Aorta (tissue), 5 donors: ENCODE results near the gene MBD1. TPM values are rescaled to one million over a fixed set of nuclear protein-coding genes. Genes with fewer than 3 reads are reported as not detected.
"Not testable (repeated sequence)": the region's sequence is repeated elsewhere in the genome, so short reads cannot be mapped to it uniquely, and the experiment has no call there.

Experiments
- ATAC-seq: fragments of 200-7000 bp; cut with Tn5 transposase; one replicate; pipeline ENCODE4 v1.9.1; 2022; ENCODE audit warnings: moderate library complexity; ENCODE audit not compliant: low FRiP score
- DNase-seq, 2 donors: peaks; one replicate each; pipeline ENCODE4 v3.0.0-alpha.2; 2020
- H3K27ac ChIP-seq, 2 donors: one replicate each; pipeline ENCODE4 v1.5.1; 2013; ENCODE audit warnings: low read length in 2 of 2, mild to moderate bottlenecking in 2 of 2, moderate library complexity in 2 of 2, control low read depth in 1 of 2, inconsistent platforms in 1 of 2, low read depth in 1 of 2
- H3K27me3 ChIP-seq, 2 donors: one replicate each; pipeline ENCODE4 v1.6.1; 2013; ENCODE audit warnings: control low read depth in 1 of 2, low read length in 1 of 2, mild to moderate bottlenecking in 1 of 2, moderate library complexity in 1 of 2; ENCODE audit not compliant: insufficient read depth in 2 of 2, control insufficient read depth in 1 of 2
- H3K36me3 ChIP-seq, 2 donors: one replicate each; pipeline ENCODE4 v1.6.1; 2013; ENCODE audit warnings: control low read depth in 1 of 2, low read length in 1 of 2, mild to moderate bottlenecking in 1 of 2; ENCODE audit not compliant: insufficient read depth in 2 of 2, control insufficient read depth in 1 of 2
- H3K4me1 ChIP-seq, 2 donors: one replicate each; pipeline ENCODE4 v1.6.1; 2013; ENCODE audit warnings: low read length in 2 of 2, control low read depth in 1 of 2, mild to moderate bottlenecking in 1 of 2, moderate library complexity in 1 of 2; ENCODE audit not compliant: insufficient read depth in 2 of 2, control insufficient read depth in 1 of 2
- H3K4me3 ChIP-seq, 2 donors: one replicate each; pipeline ENCODE4 v1.5.1; 2013; ENCODE audit warnings: low read length in 2 of 2, control low read depth in 1 of 2, mild to moderate bottlenecking in 1 of 2
- H3K9me3 ChIP-seq: one replicate; pipeline ENCODE4 v1.6.1; 2013; ENCODE audit warnings: mild to moderate bottlenecking, low read length; ENCODE audit not compliant: control insufficient read depth
- WGBS, 2 donors: extraction: QIAGEN DNeasy Blood & Tissue Kit; methylation state at CpG; one replicate each; pipeline ENCODE4 v1.1.7; 2013; 5-methylcytosine and 5-hydroxymethylcytosine counted together
- intact Hi-C, 2 donors: fragments of 100-400 bp; cut with DNase I; formaldehyde crosslinking; loops; one replicate each; pipeline versions ENCODE4 v1.14.2 to v1.15.0; 2022
- polyA plus RNA-seq, 2 donors: library from polyadenylated mRNA; stranded (reverse); fragments of 200-250 nt; gene quantifications; one replicate each; pipeline ENCODE4 v1.2.3, GENCODE V29; 2013
- total RNA-seq, 2 donors: library from RNA; stranded (reverse); fragmentation: NEBNext Ultra II Directional; extraction: Animal tissue kit (Norgen Biotek cat#: 25700); gene quantifications; one replicate each; pipeline ENCODE4 v1.2.1, GENCODE V29; 2021
- donor health status: healthy with polysubstance abuse.
- donor health status: Bipolar disorder and iron deficiency.
- donor health status: DM: no; HTN: no; CAD: no.
- donor health status: DM: no; HTN: no; CAD: no.
- donor health status: DM: yes; HTN: yes; CAD: no.

The MBD1 gene
- total and polyA plus RNA-seq, 4 donors: 24.4 to 76.6 (median 60.2) TPM

GRCh38 chr18:50312296-50313030, 31.1 kb upstream of the MBD1 start:
- no peaks in the 10 kb centered on the region for H3K9me3 ChIP-seq
- intact Hi-C loops: no loop called here
- 75 to 83% methylated on average over 7 of the region's 7 CpGs for WGBS, 2 donors
- ATAC-seq (no peak), DNase-seq (no peak)
- H3K4me3 ChIP-seq: no peak overlapping the region
- H3K36me3 ChIP-seq: no peaks in the 10 kb centered on the region
- H3K27me3 ChIP-seq: peaks cover 0 to 2% of the 10 kb centered on the region in 2 donors
- no peak overlapping the region for H3K27ac ChIP-seq
- no peaks in the 10 kb centered on the region for H3K4me1 ChIP-seq

GRCh38 chr18:50311650-50312049, 30.3 kb upstream of the MBD1 start:
- DNase-seq: no peak
- intact Hi-C loops: no loop called here
- WGBS, 2 donors: 81 to 85% methylated on average over 3 of the region's 3 CpGs
- Histone ChIP-seq H3K27ac (no peak overlapping the region), H3K36me3 (no peaks in the 10 kb centered on the region), H3K4me3 (no peak overlapping the region), H3K4me1 (no peaks in the 10 kb centered on the region), H3K27me3 (peaks cover 0 to 2% of the 10 kb centered on the region in 2 donors), H3K9me3 (no peaks in the 10 kb centered on the region)
- ATAC-seq: no peak

GRCh38 chr18:50310080-50310479, 28.8 kb upstream of the MBD1 start:
- DNase-seq (no peak), ATAC-seq (no peak)
- Histone ChIP-seq H3K27me3 (peaks cover 0 to 2% of the 10 kb centered on the region in 2 donors), H3K4me3 (no peak overlapping the region), H3K36me3 (no peaks in the 10 kb centered on the region), H3K4me1 (no peaks in the 10 kb centered on the region), H3K27ac (no peak overlapping the region), H3K9me3 (no peaks in the 10 kb centered on the region)
- WGBS, 2 donors: 78 to 83% methylated on average over 10 of the region's 10 CpGs
- intact Hi-C loops: no loop called here

GRCh38 chr18:50308851-50309250, 27.5 kb upstream of the MBD1 start:
- intact Hi-C loops, H3K9me3 ChIP-seq, DNase-seq, H3K4me1 ChIP-seq, ATAC-seq, H3K27me3 ChIP-seq, H3K27ac ChIP-seq, H3K36me3 ChIP-seq, H3K4me3 ChIP-seq: not testable (repeated sequence)
- 74% methylated on average over 5 of the region's 5 CpGs for WGBS, 2 donors

GRCh38 chr18:50307738-50308470, 26.6 kb upstream of the MBD1 start:
- DNase-seq: peak; percentile 95 to 96
- intact Hi-C loops: no loop called here

GRCh38 chr18:50307400-50307737, 26.0 kb upstream of the MBD1 start:
- DNase-seq: no peak
- peaks cover 0 to 2% of the 10 kb centered on the region in 2 donors for H3K27me3 ChIP-seq
- H3K4me3 ChIP-seq: peak overlapping the region; percentile 21 to 33
- no peak for ATAC-seq
- no peaks in the 10 kb centered on the region for H3K36me3 ChIP-seq
- intact Hi-C loops: no loop called here
- no peak overlapping the region for H3K27ac ChIP-seq
- no peaks in the 10 kb centered on the region for H3K4me1 ChIP-seq
- 2 to 3% methylated on average over 8 of the region's 8 CpGs for WGBS, 2 donors
- H3K9me3 ChIP-seq: no peaks in the 10 kb centered on the region

More at GRCh38 chr18:50307738-50308470, 26.6 kb upstream of the MBD1 start:
- H3K4me3 ChIP-seq: peak overlapping the region; percentile 21 to 33
- H3K27ac ChIP-seq: no peak overlapping the region
- H3K27me3 ChIP-seq: peaks cover 0 to 2% of the 10 kb centered on the region in 2 donors
- no peaks in the 10 kb centered on the region for H3K4me1 ChIP-seq
- no peaks in the 10 kb centered on the region for H3K9me3 ChIP-seq
- no peaks in the 10 kb centered on the region for H3K36me3 ChIP-seq
- WGBS, 2 donors: 6 to 8% methylated on average over 26 of the region's 26 CpGs
- ATAC-seq: peak; percentile 95

GRCh38 chr18:50306944-50307343, 25.6 kb upstream of the MBD1 start:
- intact Hi-C loops: no loop called here
- Histone ChIP-seq H3K4me1 (no peaks in the 10 kb centered on the region), H3K4me3 (no peak overlapping the region), H3K9me3 (no peaks in the 10 kb centered on the region), H3K27me3 (peaks cover 0 to 2% of the 10 kb centered on the region in 2 donors), H3K27ac (no peak overlapping the region), H3K36me3 (no peaks in the 10 kb centered on the region)
- DNase-seq (no peak), ATAC-seq (no peak)
- 22 to 37% methylated on average over 8 of the region's 8 CpGs for WGBS, 2 donors

GRCh38 chr18:50301074-50301473, 19.8 kb upstream of the MBD1 start:
- DNase-seq (no peak), ATAC-seq (no peak)
- WGBS, 2 donors: 37 to 67% methylated on average over 5 of the region's 5 CpGs
- H3K27ac ChIP-seq: no peak overlapping the region
- no peak overlapping the region for H3K4me3 ChIP-seq
- H3K27me3 ChIP-seq: no peaks in the 10 kb centered on the region
- intact Hi-C loops: no loop called here
- H3K36me3 ChIP-seq: no peaks in the 10 kb centered on the region
- peaks cover 1% of the 10 kb centered on the region for H3K9me3 ChIP-seq
- H3K4me1 ChIP-seq: no peaks in the 10 kb centered on the region
